ENCODE data around the gene PRR7.
A peak's percentile ranks its signal among the peaks of the same experiment; 100 is the strongest.

Gene PRR7

DNA sequence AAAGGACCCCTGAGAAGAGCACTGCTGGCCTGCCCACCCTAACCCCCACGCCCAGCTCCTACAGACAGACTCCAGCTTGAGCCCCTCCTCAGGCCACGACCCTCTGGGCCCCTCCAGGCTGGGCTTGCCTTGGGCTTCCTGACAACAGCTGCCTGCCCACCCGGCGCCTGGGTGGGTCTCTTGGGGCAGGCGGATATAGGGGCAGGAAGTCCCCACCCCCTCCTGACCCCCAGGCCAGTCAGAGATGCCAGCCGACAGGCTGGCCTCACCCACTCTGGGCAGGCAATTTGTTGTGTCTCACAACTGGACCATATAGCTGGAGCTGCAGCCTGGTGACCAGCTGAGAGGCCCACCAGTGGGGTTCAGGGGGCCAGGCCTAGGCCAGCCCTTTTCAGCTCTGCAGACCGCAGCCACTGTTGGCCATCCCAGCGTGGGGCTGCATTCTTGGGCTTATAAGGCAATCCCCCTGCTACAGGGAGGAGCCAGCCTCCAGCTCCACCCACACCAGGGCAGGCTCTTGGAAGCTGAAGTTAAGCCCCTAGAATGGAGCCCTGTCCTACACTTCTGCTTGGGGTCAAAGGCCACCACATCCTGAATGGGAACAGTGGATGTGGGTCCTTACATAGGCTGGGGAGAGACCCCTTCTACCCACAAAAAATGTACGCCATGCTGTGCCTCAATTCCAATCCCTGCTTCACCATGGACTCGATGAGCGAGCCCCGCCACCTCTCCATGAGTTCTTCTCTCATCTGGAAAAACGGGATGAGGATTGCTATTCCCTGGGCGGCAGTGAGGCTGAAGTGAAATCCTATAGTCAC lies 48.8 kb downstream of the PRR7 start:
- Histone ChIP-seq H3K4me3 (ENCODE audit: low read depth, low read length) (peak overlapping the region; percentile 81), H3K27me3 (replicated peaks) (no peaks in the 10 kb centered on the region), H3K27ac (peak overlapping the region; percentile 97), H3K36me3 (replicated peaks) (peaks cover 43% of the 10 kb centered on the region)
- in situ Hi-C loops (cut with HindIII; ENCODE audit: low pct_ligation_motif_present, low sequenced_read_pairs), result no loop called here
- DNase-seq, result peak; percentile 90
- TF ChIP-seq, protein P1, sequence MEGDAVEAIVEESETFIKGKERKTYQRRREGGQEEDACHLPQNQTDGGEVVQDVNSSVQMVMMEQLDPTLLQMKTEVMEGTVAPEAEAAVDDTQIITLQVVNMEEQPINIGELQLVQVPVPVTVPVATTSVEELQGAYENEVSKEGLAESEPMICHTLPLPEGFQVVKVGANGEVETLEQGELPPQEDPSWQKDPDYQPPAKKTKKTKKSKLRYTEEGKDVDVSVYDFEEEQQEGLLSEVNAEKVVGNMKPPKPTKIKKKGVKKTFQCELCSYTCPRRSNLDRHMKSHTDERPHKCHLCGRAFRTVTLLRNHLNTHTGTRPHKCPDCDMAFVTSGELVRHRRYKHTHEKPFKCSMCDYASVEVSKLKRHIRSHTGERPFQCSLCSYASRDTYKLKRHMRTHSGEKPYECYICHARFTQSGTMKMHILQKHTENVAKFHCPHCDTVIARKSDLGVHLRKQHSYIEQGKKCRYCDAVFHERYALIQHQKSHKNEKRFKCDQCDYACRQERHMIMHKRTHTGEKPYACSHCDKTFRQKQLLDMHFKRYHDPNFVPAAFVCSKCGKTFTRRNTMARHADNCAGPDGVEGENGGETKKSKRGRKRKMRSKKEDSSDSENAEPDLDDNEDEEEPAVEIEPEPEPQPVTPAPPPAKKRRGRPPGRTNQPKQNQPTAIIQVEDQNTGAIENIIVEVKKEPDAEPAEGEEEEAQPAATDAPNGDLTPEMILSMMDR (IDR thresholded peaks at IDR 0.05; ENCODE audit: low read depth, low read length, missing control alignments), result no peak

DNA sequence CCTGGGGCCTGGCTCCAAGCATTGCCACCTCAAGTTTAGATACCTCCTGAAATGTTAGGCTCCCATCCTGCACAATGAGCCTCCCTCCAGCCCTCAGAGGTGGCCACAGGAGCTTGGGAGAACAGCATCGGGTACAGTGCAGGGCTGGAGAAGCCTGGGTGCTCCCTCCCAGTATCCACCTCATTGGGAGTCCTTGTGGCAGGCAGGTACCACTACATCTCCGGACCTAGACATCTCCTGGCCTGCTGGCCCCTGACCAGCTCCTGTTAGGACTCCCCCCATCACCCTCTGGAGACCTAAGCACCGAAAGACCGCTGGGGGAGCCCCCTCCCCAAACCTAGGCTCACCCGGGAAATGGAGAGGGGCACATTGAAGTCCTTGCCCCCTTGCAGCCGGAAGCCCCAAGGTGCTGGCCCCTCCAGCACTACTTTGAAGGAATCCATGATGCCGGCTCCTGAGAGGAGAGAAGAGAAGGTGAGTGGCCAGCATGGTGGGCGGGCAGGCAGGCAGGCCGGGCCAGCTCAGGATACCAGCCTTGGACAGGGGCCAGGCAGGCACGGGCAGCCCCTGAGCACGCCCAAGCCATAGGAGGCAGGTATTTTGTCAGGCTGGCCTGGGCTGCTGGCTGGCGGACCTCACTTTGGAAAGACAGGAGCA lies 49.6 kb downstream of the PRR7 start:
- in situ Hi-C loops (cut with HindIII; ENCODE audit: low pct_ligation_motif_present, low sequenced_read_pairs), result no loop called here
- Histone ChIP-seq H3K27me3 (replicated peaks) (no peaks in the 10 kb centered on the region), H3K36me3 (replicated peaks) (peaks cover 36% of the 10 kb centered on the region), H3K4me3 (ENCODE audit: low read depth, low read length) (peak overlapping the region; percentile 81), H3K27ac (peak overlapping the region; percentile 97)
- peak; percentile 65 for DNase-seq
- TF ChIP-seq, protein P1 (IDR thresholded peaks at IDR 0.05; ENCODE audit: low read depth, low read length, missing control alignments), result peak; percentile 63

- H3K36me3 ChIP-seq (replicated peaks), result peaks cover 31% of the 10 kb centered on the region
- in situ Hi-C loops (cut with HindIII; ENCODE audit: low pct_ligation_motif_present, low sequenced_read_pairs), result no loop called here
- no peaks in the 10 kb centered on the region for H3K27me3 ChIP-seq (replicated peaks)
- TF ChIP-seq, protein P1 (IDR thresholded peaks at IDR 0.05; ENCODE audit: low read depth, low read length, missing control alignments), result no peak
- H3K27ac ChIP-seq, result peak overlapping the region; percentile 97
- DNase-seq, result peak; percentile 91
- H3K4me3 ChIP-seq (ENCODE audit: low read depth, low read length), result peak overlapping the region; percentile 81
These were observed 50.2 kb downstream of the PRR7 start for GRCh38 chr5:177496727-177497291.

- in situ Hi-C loops (cut with HindIII; ENCODE audit: low pct_ligation_motif_present, low sequenced_read_pairs), result no loop called here
- TF ChIP-seq, protein P1 (IDR thresholded peaks at IDR 0.05; ENCODE audit: low read depth, low read length, missing control alignments), result peak; percentile 18
- H3K36me3 ChIP-seq (replicated peaks), result peaks cover 25% of the 10 kb centered on the region
- no peaks in the 10 kb centered on the region for H3K27me3 ChIP-seq (replicated peaks)
- H3K4me3 ChIP-seq (ENCODE audit: low read depth, low read length), result peak within 1 kb of the TSS; percentile 81
- peak within 1 kb of the TSS; percentile 97 for H3K27ac ChIP-seq
- DNase-seq, result peak; percentile 92
These were observed 50.8 kb downstream of the PRR7 start, which contains the start of gene PDLIM7 for GRCh38 chr5:177497292-177498012. Gene PDLIM7 (minus strand): TSS chr5:177497604. CDS start chr5:177496512, 1,092 bp downstream.

DNA sequence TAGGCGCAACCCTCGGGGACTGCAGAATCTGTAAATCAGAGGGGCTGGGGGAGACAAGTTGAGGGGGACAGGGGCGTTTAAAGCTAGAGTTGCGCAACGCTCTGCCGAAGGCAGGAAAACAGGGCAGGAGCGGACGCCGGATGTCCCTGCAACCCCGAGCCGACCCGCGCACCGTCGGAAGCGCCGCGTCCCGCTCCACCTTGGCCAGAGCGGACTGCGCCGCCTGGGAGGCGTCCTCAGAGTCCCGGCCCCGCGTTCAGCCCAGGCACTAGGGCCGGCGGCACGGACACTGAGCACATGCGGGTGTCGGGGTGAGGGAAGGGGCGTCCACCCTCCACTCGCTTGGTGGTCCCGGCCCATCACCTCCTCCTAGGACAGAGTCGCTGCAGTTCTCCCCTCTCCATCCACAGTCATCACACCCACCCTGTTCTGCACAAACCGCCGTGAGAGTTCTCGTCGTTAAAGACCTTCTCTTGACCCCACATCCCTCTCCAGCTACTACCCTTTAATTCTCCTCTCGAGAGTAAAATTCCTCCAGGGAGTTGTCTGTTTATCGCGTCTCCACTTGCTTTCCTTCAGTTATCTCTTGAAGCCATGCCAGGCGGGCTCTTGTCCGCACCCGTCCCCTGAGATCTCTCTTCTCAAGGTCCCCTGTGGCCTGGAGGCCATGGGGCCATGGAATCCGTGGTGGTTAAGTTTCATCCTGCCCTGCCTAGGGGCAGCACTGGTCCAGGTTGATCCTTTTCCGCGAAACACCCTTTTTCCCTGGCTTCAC lies 51.6 kb downstream of the PRR7 start:
- Histone ChIP-seq H3K36me3 (replicated peaks) (peaks cover 18% of the 10 kb centered on the region), H3K27ac (peak overlapping the region; percentile 97), H3K27me3 (replicated peaks) (no peaks in the 10 kb centered on the region), H3K4me3 (ENCODE audit: low read depth, low read length) (peak overlapping the region; percentile 62)
- in situ Hi-C loops (cut with HindIII; ENCODE audit: low pct_ligation_motif_present, low sequenced_read_pairs), result no loop called here
- TF ChIP-seq, protein P1 (IDR thresholded peaks at IDR 0.05; ENCODE audit: low read depth, low read length, missing control alignments), result no peak
- no peak for DNase-seq

Data from brain microvascular endothelial cell (primary cell).